Measurements from ENCODE around the gene LPAR5. TPM values are rescaled to one million over a fixed set of nuclear protein-coding genes. Genes with fewer than 3 reads are reported as not detected.

Gene LPAR5
- total RNA-seq, 1 experiment from 2014 or later: 0.22 TPM

GRCh38 chr12:6613015-6613775 lies 22.6 kb downstream of the LPAR5 start:
- peak; percentile 62 for DNase-seq
- Histone ChIP-seq H2AK5ac (ENCODE audit: insufficient read length, low read length) (no peak overlapping the region), H3K4me1 (ENCODE audit: insufficient read depth, low read length) (peaks cover 16% of the 10 kb centered on the region; the same call in 1 of the 2 replicates), H4K5ac (ENCODE audit: insufficient read length, low read depth, low read length) (no peak overlapping the region), H4K20me1 (ENCODE audit: control insufficient read depth, insufficient read depth, insufficient read length) (no peaks in the 10 kb centered on the region), H3K18ac (ENCODE audit: insufficient read length, low read depth, low read length) (peak overlapping the region; percentile 83), H2BK20ac (ENCODE audit: low read depth, low read length, poor library complexity, severe bottlenecking) (no peak overlapping the region), H3K4me2 (ENCODE audit: insufficient read depth, insufficient read length, low read length) (peak overlapping the region; percentile 45), H3K9ac (ENCODE audit: extremely low read depth, insufficient read length, low read length) (peak overlapping the region; percentile 18), H2BK12ac (ENCODE audit: insufficient read length, low read depth, low read length) (no peak overlapping the region), H3K23me2 (ENCODE audit: insufficient read length, low read depth, low read length, poor library complexity, severe bottlenecking) (peaks cover 4% of the 10 kb centered on the region), H3K56ac (ENCODE audit: insufficient read length, low read depth, low read length) (no peak overlapping the region), H3T11ph (ENCODE audit: low read length) (no peak overlapping the region), H3K14ac (ENCODE audit: insufficient read depth, low read length) (peak overlapping the region; percentile 38; the same call in 1 of the 2 replicates), H3K23ac (ENCODE audit: insufficient read length, low read depth, low read length) (no peak overlapping the region), H3K27ac (ENCODE audit: insufficient read length, low read depth, low read length) (peak overlapping the region; percentile 35), H2BK120ac (ENCODE audit: low read depth, low read length, poor library complexity, severe bottlenecking) (no peak overlapping the region), H4K91ac (ENCODE audit: insufficient read length, low read depth, low read length) (no peak overlapping the region), H3K79me2 (ENCODE audit: insufficient read depth, low read length) (no peaks in the 10 kb centered on the region), H2AFZ (ENCODE audit: low read length) (no peak overlapping the region), H2BK15ac (ENCODE audit: low read depth, low read length) (no peak overlapping the region), H3K9me3 (ENCODE audit: control insufficient read depth, low read depth, low read length) (no peaks in the 10 kb centered on the region), H2BK5ac (ENCODE audit: insufficient read length, low read length) (no peak overlapping the region), H4K8ac (replicated peaks; ENCODE audit: insufficient read length, low read depth, low read length) (no peak overlapping the region), H3K79me1 (ENCODE audit: insufficient read depth, low read depth, low read length, poor library complexity, severe bottlenecking) (no peaks in the 10 kb centered on the region), H3K27me3 (ENCODE audit: insufficient read depth, low read length) (no peaks in the 10 kb centered on the region), H3K4ac (ENCODE audit: low read depth, low read length) (no peak overlapping the region)
- H3K27me3 Mint-ChIP-seq (ENCODE audit: low read depth): no peaks in the 10 kb centered on the region
- H3K4me1 Mint-ChIP-seq: peaks cover 35 to 46% of the 10 kb centered on the region in 2 experiments
- TF ChIP-seq, protein P1, sequence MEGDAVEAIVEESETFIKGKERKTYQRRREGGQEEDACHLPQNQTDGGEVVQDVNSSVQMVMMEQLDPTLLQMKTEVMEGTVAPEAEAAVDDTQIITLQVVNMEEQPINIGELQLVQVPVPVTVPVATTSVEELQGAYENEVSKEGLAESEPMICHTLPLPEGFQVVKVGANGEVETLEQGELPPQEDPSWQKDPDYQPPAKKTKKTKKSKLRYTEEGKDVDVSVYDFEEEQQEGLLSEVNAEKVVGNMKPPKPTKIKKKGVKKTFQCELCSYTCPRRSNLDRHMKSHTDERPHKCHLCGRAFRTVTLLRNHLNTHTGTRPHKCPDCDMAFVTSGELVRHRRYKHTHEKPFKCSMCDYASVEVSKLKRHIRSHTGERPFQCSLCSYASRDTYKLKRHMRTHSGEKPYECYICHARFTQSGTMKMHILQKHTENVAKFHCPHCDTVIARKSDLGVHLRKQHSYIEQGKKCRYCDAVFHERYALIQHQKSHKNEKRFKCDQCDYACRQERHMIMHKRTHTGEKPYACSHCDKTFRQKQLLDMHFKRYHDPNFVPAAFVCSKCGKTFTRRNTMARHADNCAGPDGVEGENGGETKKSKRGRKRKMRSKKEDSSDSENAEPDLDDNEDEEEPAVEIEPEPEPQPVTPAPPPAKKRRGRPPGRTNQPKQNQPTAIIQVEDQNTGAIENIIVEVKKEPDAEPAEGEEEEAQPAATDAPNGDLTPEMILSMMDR (conservative IDR thresholded peaks at IDR 0.05): no peak
- H3K27ac Mint-ChIP-seq: peak overlapping the region; percentile 97 to 98 (median 97)
- peak overlapping the region; percentile 55 to 75 for H3K4me3 Mint-ChIP-seq
- no peaks in the 10 kb centered on the region for H3K9me3 Mint-ChIP-seq
- no peaks in the 10 kb centered on the region for H3K36me3 Mint-ChIP-seq (ENCODE audit: insufficient read depth in 1 of 3, low read depth in 3 of 3)
- WGBS (ENCODE audit: extremely low coverage, insufficient read length, low lambda C conversion rate): no CpG with 5 or more reads among the region's 17 CpGs

Data from H9 (cell line).